ENCODE data around the gene ESYT1. TPM values are rescaled to one million over a fixed set of nuclear protein-coding genes. Genes with fewer than 3 reads are reported as not detected.
A peak's percentile ranks its signal among the peaks of the same experiment; 100 is the strongest.

The ESYT1 gene
- total RNA-seq, 2 donors from 2014 or later = 66.8 to 167 TPM

DNA sequence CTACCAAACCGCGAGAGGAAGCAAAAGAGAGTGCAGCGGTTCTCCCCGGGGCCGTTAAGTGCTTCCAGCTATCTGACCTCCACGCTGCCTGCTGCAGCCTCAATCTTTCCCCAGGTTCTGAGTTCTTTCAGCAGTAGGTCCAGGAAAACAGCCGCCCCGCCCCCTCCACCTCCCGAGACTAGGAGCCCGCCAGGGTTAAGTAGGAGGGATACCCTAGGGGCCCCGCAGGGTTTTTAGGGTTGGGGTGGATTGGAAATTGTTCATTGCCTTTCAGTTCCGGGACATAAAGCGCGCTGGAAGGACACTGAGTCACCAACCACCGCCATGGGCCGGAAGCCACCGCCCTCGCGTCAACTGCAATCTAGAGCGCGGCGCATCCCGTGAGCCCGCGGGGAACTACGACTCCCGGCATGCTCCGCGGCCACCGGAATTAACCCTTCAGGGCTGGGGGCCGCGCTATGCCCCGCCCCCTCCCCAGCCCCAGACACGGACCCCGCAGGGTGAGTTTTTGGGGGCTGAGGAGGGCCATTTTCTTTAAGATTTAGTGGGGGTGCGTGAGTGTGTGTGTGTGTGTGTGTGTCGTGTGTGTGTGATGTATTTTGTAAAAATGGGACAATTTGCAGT lies 24.2 kb downstream of the ESYT1 start, which contains the start of gene MYL6B:
Gene MYL6B, plus strand, starts transcription at position 456 of the 624 bp plus-strand sequence. CDS start 1,332 bp downstream, outside the sequence.
- intact Hi-C loops (cut with DNase I) = no loop called here
- DNase-seq (ENCODE audit: low spot score) = peak; percentile 93
- no peaks in the 10 kb centered on the region for H3K36me3 ChIP-seq
- H3K27me3 ChIP-seq (replicated peaks; ENCODE audit: insufficient read depth) = no peaks in the 10 kb centered on the region
- peaks cover 5% of the 10 kb centered on the region for H3K4me1 ChIP-seq (replicated peaks)
- peak; percentile 98 for TF ChIP-seq POLR2AphosphoS5 (IDR thresholded peaks at IDR 0.05)
- TF ChIP-seq POLR2A (IDR thresholded peaks at IDR 0.05) = peak; percentile 53
- TF ChIP-seq CTCF (IDR thresholded peaks at IDR 0.05) = peak in 1 of 4 experiments; percentile 14
- H3K27ac ChIP-seq = peak within 1 kb of the TSS; percentile 96 to 97
- H3K9me3 ChIP-seq = no peaks in the 10 kb centered on the region
- H3K4me3 ChIP-seq = peak within 1 kb of the TSS; percentile 54 to 62
- 0% methylated on average over 33 of the region's 37 CpGs for WGBS

GRCh38 chr12:56152756-56153677 lies 24.9 kb downstream of the ESYT1 start:
- peak overlapping the region; percentile 96 to 97 for H3K27ac ChIP-seq
- DNase-seq (ENCODE audit: low spot score) = no peak
- intact Hi-C loops (cut with DNase I) = no loop called here
- H3K36me3 ChIP-seq = no peaks in the 10 kb centered on the region
- no peaks in the 10 kb centered on the region for H3K27me3 ChIP-seq (replicated peaks; ENCODE audit: insufficient read depth)
- TF ChIP-seq POLR2A (IDR thresholded peaks at IDR 0.05) (no peak), POLR2AphosphoS5 (IDR thresholded peaks at IDR 0.05) (no peak), CTCF (IDR thresholded peaks at IDR 0.05) (no peak)
- peaks cover 5% of the 10 kb centered on the region for H3K4me1 ChIP-seq (replicated peaks)
- WGBS = 7% methylated on average over 8 of the region's 8 CpGs
- peak overlapping the region; percentile 54 to 62 for H3K4me3 ChIP-seq
- no peaks in the 10 kb centered on the region for H3K9me3 ChIP-seq

DNA sequence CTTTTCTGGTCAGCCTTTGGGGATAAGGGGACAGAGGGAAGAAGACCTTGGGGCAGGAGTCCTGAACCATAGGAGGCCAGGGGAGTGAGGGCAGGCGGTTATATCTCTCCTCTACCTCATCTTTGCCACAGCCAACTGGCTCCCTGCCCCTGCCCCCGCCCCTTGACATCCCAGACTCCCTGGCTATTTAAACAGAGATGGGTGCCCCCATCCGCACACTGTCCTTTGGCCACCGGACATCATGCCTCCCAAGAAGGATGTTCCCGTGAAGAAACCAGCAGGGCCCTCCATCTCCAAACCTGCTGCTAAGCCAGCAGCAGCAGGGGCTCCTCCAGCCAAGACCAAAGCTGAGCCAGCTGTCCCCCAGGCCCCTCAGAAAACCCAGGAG lies 25.6 kb downstream of the ESYT1 start:
- H3K27ac ChIP-seq = no peak overlapping the region
- no peak overlapping the region for H3K4me3 ChIP-seq
- H3K4me1 ChIP-seq (replicated peaks) = peaks cover 5% of the 10 kb centered on the region
- DNase-seq (ENCODE audit: low spot score) = no peak
- no peaks in the 10 kb centered on the region for H3K27me3 ChIP-seq (replicated peaks; ENCODE audit: insufficient read depth)
- TF ChIP-seq CTCF (IDR thresholded peaks at IDR 0.05) (no peak), POLR2AphosphoS5 (IDR thresholded peaks at IDR 0.05) (no peak), POLR2A (IDR thresholded peaks at IDR 0.05) (no peak)
- H3K36me3 ChIP-seq = no peaks in the 10 kb centered on the region
- 58% methylated on average over 5 of the region's 5 CpGs for WGBS
- intact Hi-C loops (cut with DNase I) = no loop called here
- no peaks in the 10 kb centered on the region for H3K9me3 ChIP-seq

- H3K4me3 ChIP-seq = no peak overlapping the region
- no peaks in the 10 kb centered on the region for H3K9me3 ChIP-seq
- no peak for DNase-seq (ENCODE audit: low spot score)
- H3K4me1 ChIP-seq (replicated peaks) = peaks cover 5% of the 10 kb centered on the region
- intact Hi-C loops (cut with DNase I) = no loop called here
- H3K36me3 ChIP-seq = no peaks in the 10 kb centered on the region
- H3K27me3 ChIP-seq (replicated peaks; ENCODE audit: insufficient read depth) = no peaks in the 10 kb centered on the region
- TF ChIP-seq CTCF (IDR thresholded peaks at IDR 0.05) = no peak
- no peak for TF ChIP-seq POLR2AphosphoS5 (IDR thresholded peaks at IDR 0.05)
- TF ChIP-seq POLR2A (IDR thresholded peaks at IDR 0.05) = no peak
- 100% methylated on average over 1 of the region's 1 CpG for WGBS
- H3K27ac ChIP-seq = no peak overlapping the region
These were observed 26.2 kb downstream of the ESYT1 start for GRCh38 chr12:56154246-56154771.
